Measurements from ENCODE around the gene C1orf87. TPM values are rescaled to one million over a fixed set of nuclear protein-coding genes. Genes with fewer than 3 reads are reported as not detected.

C1orf87 gene
- total RNA-seq, 2 donors from 2014 or later = not detected

- Histone ChIP-seq H3K27ac (no peak overlapping the region), H3K9me3 (no peaks in the 10 kb centered on the region), H3K4me3 (no peak overlapping the region), H3K27me3 (no peaks in the 10 kb centered on the region), H3K4me1 (peaks cover 0 to 8% of the 10 kb centered on the region in 2 donors), H3K36me3 (no peaks in the 10 kb centered on the region)
- TF ChIP-seq, protein P1, sequence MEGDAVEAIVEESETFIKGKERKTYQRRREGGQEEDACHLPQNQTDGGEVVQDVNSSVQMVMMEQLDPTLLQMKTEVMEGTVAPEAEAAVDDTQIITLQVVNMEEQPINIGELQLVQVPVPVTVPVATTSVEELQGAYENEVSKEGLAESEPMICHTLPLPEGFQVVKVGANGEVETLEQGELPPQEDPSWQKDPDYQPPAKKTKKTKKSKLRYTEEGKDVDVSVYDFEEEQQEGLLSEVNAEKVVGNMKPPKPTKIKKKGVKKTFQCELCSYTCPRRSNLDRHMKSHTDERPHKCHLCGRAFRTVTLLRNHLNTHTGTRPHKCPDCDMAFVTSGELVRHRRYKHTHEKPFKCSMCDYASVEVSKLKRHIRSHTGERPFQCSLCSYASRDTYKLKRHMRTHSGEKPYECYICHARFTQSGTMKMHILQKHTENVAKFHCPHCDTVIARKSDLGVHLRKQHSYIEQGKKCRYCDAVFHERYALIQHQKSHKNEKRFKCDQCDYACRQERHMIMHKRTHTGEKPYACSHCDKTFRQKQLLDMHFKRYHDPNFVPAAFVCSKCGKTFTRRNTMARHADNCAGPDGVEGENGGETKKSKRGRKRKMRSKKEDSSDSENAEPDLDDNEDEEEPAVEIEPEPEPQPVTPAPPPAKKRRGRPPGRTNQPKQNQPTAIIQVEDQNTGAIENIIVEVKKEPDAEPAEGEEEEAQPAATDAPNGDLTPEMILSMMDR (IDR thresholded peaks at IDR 0.05) = no peak
- DNase-seq (ENCODE audit: low spot score) = no peak
Measured at GRCh38 chr1:60041783-60042182, 31.8 kb downstream of the C1orf87 start.

DNA sequence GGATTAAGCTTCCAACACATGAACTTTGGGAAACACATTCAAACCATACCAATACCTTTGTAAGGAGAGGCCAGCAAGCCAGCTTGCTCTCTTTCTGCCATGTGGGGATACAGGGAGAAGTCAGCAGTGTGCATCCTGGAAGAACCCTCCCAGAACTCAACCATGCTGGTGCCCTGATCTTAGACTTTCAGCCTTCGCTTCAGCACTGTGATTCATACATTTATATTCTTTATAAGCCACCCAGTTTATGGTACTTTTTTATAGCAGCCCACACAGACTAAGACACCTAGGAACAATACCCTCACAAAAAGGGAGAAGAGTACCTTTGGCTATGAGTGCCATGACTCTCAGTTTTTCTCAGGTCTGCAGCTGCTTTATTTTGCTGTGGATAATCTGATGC, 35.9 kb downstream of the C1orf87 start:
- Histone ChIP-seq H3K9me3 (no peaks in the 10 kb centered on the region), H3K36me3 (no peaks in the 10 kb centered on the region), H3K27me3 (no peaks in the 10 kb centered on the region), H3K4me1 (peaks cover 0 to 8% of the 10 kb centered on the region in 2 donors), H3K4me3 (no peak overlapping the region), H3K27ac (no peak overlapping the region)
- no peak for DNase-seq (ENCODE audit: low spot score)
- TF ChIP-seq, protein P1 (IDR thresholded peaks at IDR 0.05) = no peak

- no peaks in the 10 kb centered on the region for H3K36me3 ChIP-seq
Measured at GRCh38 chr1:60036856-60037460, 36.6 kb downstream of the C1orf87 start.

GRCh38 chr1:60035921-60036320, 37.6 kb downstream of the C1orf87 start:
- TF ChIP-seq, protein P1 (IDR thresholded peaks at IDR 0.05) = no peak
- H3K4me3 ChIP-seq = no peak overlapping the region
- peaks cover 0 to 8% of the 10 kb centered on the region in 2 donors for H3K4me1 ChIP-seq
- DNase-seq (ENCODE audit: low spot score) = no peak
- no peaks in the 10 kb centered on the region for H3K9me3 ChIP-seq
- no peak overlapping the region for H3K27ac ChIP-seq
- no peaks in the 10 kb centered on the region for H3K36me3 ChIP-seq
- H3K27me3 ChIP-seq = no peaks in the 10 kb centered on the region

More at GRCh38 chr1:60036856-60037460, 36.6 kb downstream of the C1orf87 start:
- H3K4me3 ChIP-seq = no peak overlapping the region
- no peak for DNase-seq (ENCODE audit: low spot score)
- no peak overlapping the region for H3K27ac ChIP-seq
- TF ChIP-seq, protein P1 (IDR thresholded peaks at IDR 0.05) = no peak
- peaks cover 0 to 8% of the 10 kb centered on the region in 2 donors for H3K4me1 ChIP-seq
- H3K9me3 ChIP-seq = no peaks in the 10 kb centered on the region
- H3K27me3 ChIP-seq = no peaks in the 10 kb centered on the region

DNA sequence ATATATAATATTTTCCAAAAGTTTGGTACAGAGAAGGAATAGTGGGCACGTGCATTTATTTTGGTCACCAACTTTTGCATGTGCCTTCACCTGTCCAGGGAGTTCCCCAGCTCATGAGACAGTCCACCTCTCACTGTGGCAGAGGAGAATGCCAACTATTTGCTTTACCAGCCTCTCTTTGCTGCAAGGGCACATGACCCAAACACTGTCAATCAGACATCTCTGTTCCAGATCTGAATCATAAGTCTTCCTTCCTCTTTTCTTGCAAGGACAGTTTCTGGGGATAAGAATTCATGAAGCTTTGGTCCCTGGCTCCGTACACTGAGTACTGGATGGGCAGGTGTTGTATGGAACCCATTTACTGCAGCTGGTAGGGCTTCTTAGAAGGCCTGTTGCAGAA, 38.6 kb downstream of the C1orf87 start:
- no peak overlapping the region for H3K27ac ChIP-seq
- H3K27me3 ChIP-seq = no peaks in the 10 kb centered on the region
- no peaks in the 10 kb centered on the region for H3K36me3 ChIP-seq
- DNase-seq (ENCODE audit: low spot score) = no peak
- H3K9me3 ChIP-seq = no peaks in the 10 kb centered on the region
- no peak overlapping the region for H3K4me3 ChIP-seq
- H3K4me1 ChIP-seq = peaks cover 0 to 8% of the 10 kb centered on the region in 2 donors
- TF ChIP-seq, protein P1 (IDR thresholded peaks at IDR 0.05) = no peak

- H3K4me1 ChIP-seq = peaks cover 0 to 8% of the 10 kb centered on the region in 2 donors
- DNase-seq (ENCODE audit: low spot score) = no peak
- no peak overlapping the region for H3K27ac ChIP-seq
- no peak overlapping the region for H3K4me3 ChIP-seq
- no peaks in the 10 kb centered on the region for H3K27me3 ChIP-seq
- H3K36me3 ChIP-seq = no peaks in the 10 kb centered on the region
- no peaks in the 10 kb centered on the region for H3K9me3 ChIP-seq
- TF ChIP-seq, protein P1 (IDR thresholded peaks at IDR 0.05) = no peak
Measured at GRCh38 chr1:60033066-60033465, 40.5 kb downstream of the C1orf87 start.
